ENCODE results near the gene PM20D2.

PM20D2 gene

DNA sequence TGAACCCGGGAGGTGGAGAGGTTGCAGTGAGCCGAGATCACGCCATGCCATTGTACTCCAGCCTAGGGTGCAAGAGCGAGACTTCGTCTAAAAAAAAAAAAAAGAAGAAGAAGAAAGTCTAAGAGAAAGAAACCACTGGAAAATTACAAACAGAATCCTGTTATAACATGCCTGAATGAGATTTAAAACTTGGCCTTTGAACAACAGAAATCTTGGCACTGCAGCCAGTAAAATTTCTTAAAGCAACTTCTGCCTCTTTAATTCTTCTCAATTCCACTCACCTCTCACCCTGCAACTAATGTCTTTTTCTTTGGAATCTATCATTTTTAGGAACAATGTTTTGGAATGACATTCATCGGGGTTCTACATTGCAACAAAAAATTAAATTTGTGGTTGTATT lies 26.3 kb downstream of the PM20D2 start:
- no peak overlapping the region for H3K27ac ChIP-seq (ENCODE audit: low read depth, low read length)
- no peak overlapping the region for H3K9ac ChIP-seq (ENCODE audit: low read length in 5 of 5)
- no peaks in the 10 kb centered on the region for H3K36me3 ChIP-seq (ENCODE audit: control insufficient read depth in 5 of 5, insufficient read depth in 5 of 5, low read length in 5 of 5)
- no peak overlapping the region for H3K4me3 ChIP-seq (ENCODE audit: low read depth in 1 of 5, low read length in 5 of 5)
- no peaks in the 10 kb centered on the region for H3K27me3 ChIP-seq (ENCODE audit: control insufficient read depth in 5 of 5, insufficient read depth in 4 of 5, low read length in 5 of 5)
- peaks cover 0 to 8% (median 0%) of the 10 kb centered on the region in 5 donors for H3K4me1 ChIP-seq (ENCODE audit: control insufficient read depth in 5 of 5, insufficient read depth in 5 of 5, low read length in 5 of 5)
- no peaks in the 10 kb centered on the region for H3K9me3 ChIP-seq (ENCODE audit: control insufficient read depth in 5 of 5, low read length in 5 of 5)

DNA sequence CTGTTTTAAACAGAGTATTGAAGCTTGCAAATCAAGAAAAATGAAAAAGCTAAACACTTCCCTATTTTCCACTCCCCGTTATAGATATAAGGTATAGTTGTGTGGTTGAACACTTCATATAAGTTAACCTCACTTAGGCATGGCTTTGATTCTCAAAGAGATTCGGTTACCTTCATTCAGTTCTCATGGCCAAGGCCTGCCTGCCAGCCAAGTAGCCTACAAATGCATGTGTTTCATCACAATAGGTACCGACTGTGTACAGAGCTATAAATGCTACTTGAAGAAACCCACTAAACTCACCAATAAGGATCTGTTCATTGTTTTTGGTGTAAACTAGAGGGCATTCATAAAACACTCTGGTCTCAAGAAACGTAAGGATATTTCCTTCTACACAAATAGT lies 27.8 kb downstream of the PM20D2 start:
- Histone ChIP-seq H3K27ac (ENCODE audit: low read depth, low read length) (no peak overlapping the region), H3K4me1 (ENCODE audit: control insufficient read depth in 5 of 5, insufficient read depth in 5 of 5, low read length in 5 of 5) (peaks cover 0 to 8% (median 2%) of the 10 kb centered on the region in 5 donors), H3K9me3 (ENCODE audit: control insufficient read depth in 5 of 5, low read length in 5 of 5) (no peaks in the 10 kb centered on the region), H3K36me3 (ENCODE audit: control insufficient read depth in 5 of 5, insufficient read depth in 5 of 5, low read length in 5 of 5) (no peaks in the 10 kb centered on the region), H3K4me3 (ENCODE audit: low read depth in 1 of 5, low read length in 5 of 5) (no peak overlapping the region), H3K27me3 (ENCODE audit: control insufficient read depth in 5 of 5, insufficient read depth in 4 of 5, low read length in 5 of 5) (no peaks in the 10 kb centered on the region), H3K9ac (ENCODE audit: low read length in 5 of 5) (no peak overlapping the region)

DNA sequence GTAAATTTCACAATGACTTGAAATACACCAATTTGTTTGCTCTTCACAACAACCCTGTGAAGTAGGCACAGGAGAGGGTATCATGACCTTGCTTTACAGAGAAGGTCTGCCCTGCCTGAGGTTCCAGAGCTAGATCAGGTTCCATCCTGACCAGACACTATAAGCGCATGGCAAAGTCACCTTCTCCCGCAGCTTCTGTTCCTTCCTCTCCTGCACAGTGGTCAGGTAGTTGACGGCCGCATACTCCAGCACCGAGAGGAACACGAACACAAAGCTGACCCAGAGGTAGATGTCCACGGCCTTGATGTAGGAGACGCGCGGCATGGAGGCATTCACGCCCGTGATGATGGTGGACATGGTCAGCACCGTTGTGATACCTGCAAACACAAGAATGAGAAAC lies 34.3 kb downstream of the PM20D2 start:
- no peak overlapping the region for H3K9ac ChIP-seq (ENCODE audit: low read length in 5 of 5)

DNA sequence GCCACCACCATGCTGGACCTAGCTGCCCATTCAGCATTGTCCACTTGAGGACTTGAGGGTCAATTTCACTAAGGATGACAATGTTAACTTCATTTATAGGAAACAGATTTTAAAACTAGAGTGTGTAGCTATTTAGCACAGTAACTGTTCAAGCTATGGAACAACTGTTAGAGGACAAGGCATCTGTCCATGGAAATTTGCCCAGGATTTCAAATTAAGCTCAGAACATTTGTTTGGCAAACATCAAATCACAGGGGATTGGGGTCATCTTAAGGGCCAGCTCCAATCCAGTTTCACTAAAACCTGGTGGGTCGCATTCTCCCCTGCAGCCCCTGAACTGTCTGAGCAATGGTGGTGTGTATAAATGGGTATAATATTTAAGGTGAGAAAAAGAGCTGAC lies 35.1 kb downstream of the PM20D2 start:
- H3K9ac ChIP-seq (ENCODE audit: low read length in 5 of 5): no peak overlapping the region
- no peaks in the 10 kb centered on the region for H3K9me3 ChIP-seq (ENCODE audit: control insufficient read depth in 5 of 5, low read length in 5 of 5)
- H3K4me3 ChIP-seq (ENCODE audit: low read depth in 1 of 5, low read length in 5 of 5): no peak overlapping the region
- H3K4me1 ChIP-seq (ENCODE audit: control insufficient read depth in 5 of 5, insufficient read depth in 5 of 5, low read length in 5 of 5): peaks cover 2 to 10% (median 7%) of the 10 kb centered on the region in 5 donors
- H3K27ac ChIP-seq (ENCODE audit: low read depth, low read length): no peak overlapping the region
- H3K36me3 ChIP-seq (ENCODE audit: control insufficient read depth in 5 of 5, insufficient read depth in 5 of 5, low read length in 5 of 5): no peaks in the 10 kb centered on the region
- H3K27me3 ChIP-seq (ENCODE audit: control insufficient read depth in 5 of 5, insufficient read depth in 4 of 5, low read length in 5 of 5): no peaks in the 10 kb centered on the region

More for the DNA sequence above, 34.3 kb downstream of the PM20D2 start:
- no peaks in the 10 kb centered on the region for H3K36me3 ChIP-seq (ENCODE audit: control insufficient read depth in 5 of 5, insufficient read depth in 5 of 5, low read length in 5 of 5)
- H3K27ac ChIP-seq (ENCODE audit: low read depth, low read length): no peak overlapping the region
- no peaks in the 10 kb centered on the region for H3K9me3 ChIP-seq (ENCODE audit: control insufficient read depth in 5 of 5, low read length in 5 of 5)
- peaks cover 2 to 10% (median 7%) of the 10 kb centered on the region in 5 donors for H3K4me1 ChIP-seq (ENCODE audit: control insufficient read depth in 5 of 5, insufficient read depth in 5 of 5, low read length in 5 of 5)
- no peaks in the 10 kb centered on the region for H3K27me3 ChIP-seq (ENCODE audit: control insufficient read depth in 5 of 5, insufficient read depth in 4 of 5, low read length in 5 of 5)
- H3K4me3 ChIP-seq (ENCODE audit: low read depth in 1 of 5, low read length in 5 of 5): no peak overlapping the region

DNA sequence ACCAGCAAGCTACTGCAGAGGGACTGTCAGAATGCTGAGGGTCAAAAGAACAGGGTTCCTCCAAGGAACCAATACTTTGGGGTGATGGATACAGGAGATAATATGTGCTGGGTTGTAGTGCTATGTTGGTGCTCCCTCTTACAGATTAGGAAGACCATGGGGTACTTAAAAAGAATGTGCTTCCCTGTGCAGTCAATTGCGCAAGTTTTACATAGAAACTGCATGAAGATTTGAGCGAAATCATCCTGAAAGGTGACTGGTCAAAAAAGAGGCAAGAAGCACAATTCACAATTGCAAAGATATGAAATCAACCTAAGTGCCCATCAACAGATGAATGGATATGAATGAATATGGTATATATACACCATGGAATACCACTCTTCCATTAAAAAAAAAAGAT lies 37.4 kb downstream of the PM20D2 start:
- H3K36me3 ChIP-seq (ENCODE audit: control insufficient read depth in 5 of 5, insufficient read depth in 5 of 5, low read length in 5 of 5): no peaks in the 10 kb centered on the region
- no peak overlapping the region for H3K4me3 ChIP-seq (ENCODE audit: low read depth in 1 of 5, low read length in 5 of 5)
- no peak overlapping the region for H3K27ac ChIP-seq (ENCODE audit: low read depth, low read length)
- H3K27me3 ChIP-seq (ENCODE audit: control insufficient read depth in 5 of 5, insufficient read depth in 4 of 5, low read length in 5 of 5): no peaks in the 10 kb centered on the region
- H3K9ac ChIP-seq (ENCODE audit: low read length in 5 of 5): no peak overlapping the region
- H3K9me3 ChIP-seq (ENCODE audit: control insufficient read depth in 5 of 5, low read length in 5 of 5): no peaks in the 10 kb centered on the region
- H3K4me1 ChIP-seq (ENCODE audit: control insufficient read depth in 5 of 5, insufficient read depth in 5 of 5, low read length in 5 of 5): peaks cover under 1 to 10% (median 7%) of the 10 kb centered on the region in 5 donors

DNA sequence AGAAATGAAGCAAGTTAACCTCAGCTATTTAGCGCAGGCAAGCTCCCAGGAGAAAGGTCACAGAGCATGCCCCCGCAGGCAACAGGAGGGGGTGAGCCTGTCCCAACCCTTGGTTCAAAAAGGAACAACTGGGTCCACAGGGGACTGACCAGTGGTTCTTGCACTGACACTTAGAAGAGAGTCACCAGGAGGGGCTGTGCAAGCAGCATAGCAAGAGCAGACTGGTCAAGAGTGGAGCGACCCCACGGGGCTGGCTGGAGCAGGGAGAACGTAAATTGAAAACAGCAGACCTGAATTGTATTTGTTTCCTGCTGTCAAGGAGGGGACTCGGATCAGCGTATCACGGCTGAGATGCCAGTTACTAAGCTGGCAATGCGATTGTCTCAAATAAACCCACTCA lies 38.5 kb downstream of the PM20D2 start:
- Histone ChIP-seq H3K4me1 (ENCODE audit: control insufficient read depth in 5 of 5, insufficient read depth in 5 of 5, low read length in 5 of 5) (peaks cover 0 to 10% (median 7%) of the 10 kb centered on the region in 5 donors), H3K9ac (ENCODE audit: low read length in 5 of 5) (no peak overlapping the region), H3K27ac (ENCODE audit: low read depth, low read length) (no peak overlapping the region), H3K9me3 (ENCODE audit: control insufficient read depth in 5 of 5, low read length in 5 of 5) (no peaks in the 10 kb centered on the region), H3K4me3 (ENCODE audit: low read depth in 1 of 5, low read length in 5 of 5) (no peak overlapping the region), H3K27me3 (ENCODE audit: control insufficient read depth in 5 of 5, insufficient read depth in 4 of 5, low read length in 5 of 5) (no peaks in the 10 kb centered on the region), H3K36me3 (ENCODE audit: control insufficient read depth in 5 of 5, insufficient read depth in 5 of 5, low read length in 5 of 5) (no peaks in the 10 kb centered on the region)

DNA sequence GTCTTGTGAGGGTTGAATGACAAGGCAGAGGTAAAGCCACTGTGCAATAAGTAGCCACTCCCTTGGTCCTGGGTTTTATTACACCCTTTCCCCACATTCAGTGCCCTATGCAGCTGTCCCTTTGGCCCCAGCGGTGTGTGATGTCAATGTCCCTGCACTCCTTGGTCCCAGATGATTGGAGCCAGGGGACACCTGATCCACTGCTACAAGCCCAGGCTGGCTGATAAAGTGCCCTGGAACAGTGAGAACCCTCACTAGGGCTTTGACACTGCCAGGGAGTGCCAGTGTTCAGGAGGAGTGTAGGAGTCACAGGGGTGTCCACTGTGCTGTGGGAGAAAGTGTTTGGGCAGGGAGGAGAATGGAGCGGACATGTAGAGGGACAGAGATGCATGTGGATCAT lies 40.9 kb downstream of the PM20D2 start:
- peaks cover 0 to 3% (median 0%) of the 10 kb centered on the region in 5 donors for H3K27me3 ChIP-seq (ENCODE audit: control insufficient read depth in 5 of 5, insufficient read depth in 4 of 5, low read length in 5 of 5)
- H3K27ac ChIP-seq (ENCODE audit: low read depth, low read length): no peak overlapping the region
- peaks cover 0 to 4% (median 0%) of the 10 kb centered on the region in 5 donors for H3K4me1 ChIP-seq (ENCODE audit: control insufficient read depth in 5 of 5, insufficient read depth in 5 of 5, low read length in 5 of 5)
- H3K9me3 ChIP-seq (ENCODE audit: control insufficient read depth in 5 of 5, low read length in 5 of 5): no peaks in the 10 kb centered on the region
- no peak overlapping the region for H3K4me3 ChIP-seq (ENCODE audit: low read depth in 1 of 5, low read length in 5 of 5)
- H3K9ac ChIP-seq (ENCODE audit: low read length in 5 of 5): no peak overlapping the region
- no peaks in the 10 kb centered on the region for H3K36me3 ChIP-seq (ENCODE audit: control insufficient read depth in 5 of 5, insufficient read depth in 5 of 5, low read length in 5 of 5)

DNA sequence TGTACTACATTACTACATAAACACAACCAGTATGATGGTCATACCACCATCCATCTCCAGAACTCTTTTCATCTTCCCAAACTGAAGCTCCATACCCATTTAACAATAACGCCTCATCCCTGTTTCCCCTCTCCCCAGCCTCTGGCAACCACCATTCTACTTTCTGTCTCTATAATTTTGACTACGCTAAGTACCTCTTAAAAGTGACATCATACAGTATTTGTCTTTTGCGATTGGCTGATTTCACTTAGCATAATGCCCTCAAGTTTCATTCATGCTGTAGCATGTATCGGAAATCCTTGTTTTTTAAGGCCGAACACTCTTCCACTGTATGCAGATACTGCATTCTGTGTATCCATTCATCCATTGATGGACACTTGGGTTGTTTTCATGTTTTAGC lies 41.6 kb downstream of the PM20D2 start:
- H3K27ac ChIP-seq (ENCODE audit: low read depth, low read length): no peak overlapping the region
- H3K4me3 ChIP-seq (ENCODE audit: low read depth in 1 of 5, low read length in 5 of 5): no peak overlapping the region
- H3K9ac ChIP-seq (ENCODE audit: low read length in 5 of 5): no peak overlapping the region
- peaks cover 0 to 4% (median 0%) of the 10 kb centered on the region in 5 donors for H3K4me1 ChIP-seq (ENCODE audit: control insufficient read depth in 5 of 5, insufficient read depth in 5 of 5, low read length in 5 of 5)
- H3K9me3 ChIP-seq (ENCODE audit: control insufficient read depth in 5 of 5, low read length in 5 of 5): no peaks in the 10 kb centered on the region
- H3K27me3 ChIP-seq (ENCODE audit: control insufficient read depth in 5 of 5, insufficient read depth in 4 of 5, low read length in 5 of 5): peaks cover 0 to 3% (median 0%) of the 10 kb centered on the region in 5 donors
- H3K36me3 ChIP-seq (ENCODE audit: control insufficient read depth in 5 of 5, insufficient read depth in 5 of 5, low read length in 5 of 5): no peaks in the 10 kb centered on the region

DNA sequence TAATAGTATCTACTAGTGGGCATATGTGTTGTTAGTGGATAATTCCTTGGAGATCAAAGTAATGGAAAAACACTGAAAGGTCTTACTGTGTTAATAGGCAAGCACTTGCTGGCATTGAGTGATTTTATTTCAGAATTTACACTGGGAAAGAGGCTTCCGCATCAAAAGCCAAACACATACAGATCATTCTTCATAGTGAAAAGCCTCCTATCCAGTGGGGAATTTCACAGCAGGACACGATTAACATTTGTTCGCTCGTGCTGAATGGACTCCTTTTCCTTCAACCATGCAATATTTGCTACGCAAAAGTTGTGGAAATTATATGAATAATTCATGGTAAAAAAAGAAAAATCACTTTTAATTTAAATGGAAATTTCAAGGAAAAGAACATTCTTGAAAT lies 44.9 kb downstream of the PM20D2 start:
- Histone ChIP-seq H3K4me1 (ENCODE audit: control insufficient read depth in 5 of 5, insufficient read depth in 5 of 5, low read length in 5 of 5) (no peaks in the 10 kb centered on the region), H3K9ac (ENCODE audit: low read length in 5 of 5) (no peak overlapping the region), H3K9me3 (ENCODE audit: control insufficient read depth in 5 of 5, low read length in 5 of 5) (peaks cover 3 to 18% (median 14%) of the 10 kb centered on the region in 5 donors), H3K27me3 (ENCODE audit: control insufficient read depth in 5 of 5, insufficient read depth in 4 of 5, low read length in 5 of 5) (peaks cover 0 to 3% (median 0%) of the 10 kb centered on the region in 5 donors), H3K27ac (ENCODE audit: low read depth, low read length) (no peak overlapping the region), H3K36me3 (ENCODE audit: control insufficient read depth in 5 of 5, insufficient read depth in 5 of 5, low read length in 5 of 5) (no peaks in the 10 kb centered on the region), H3K4me3 (ENCODE audit: low read depth in 1 of 5, low read length in 5 of 5) (no peak overlapping the region)

DNA sequence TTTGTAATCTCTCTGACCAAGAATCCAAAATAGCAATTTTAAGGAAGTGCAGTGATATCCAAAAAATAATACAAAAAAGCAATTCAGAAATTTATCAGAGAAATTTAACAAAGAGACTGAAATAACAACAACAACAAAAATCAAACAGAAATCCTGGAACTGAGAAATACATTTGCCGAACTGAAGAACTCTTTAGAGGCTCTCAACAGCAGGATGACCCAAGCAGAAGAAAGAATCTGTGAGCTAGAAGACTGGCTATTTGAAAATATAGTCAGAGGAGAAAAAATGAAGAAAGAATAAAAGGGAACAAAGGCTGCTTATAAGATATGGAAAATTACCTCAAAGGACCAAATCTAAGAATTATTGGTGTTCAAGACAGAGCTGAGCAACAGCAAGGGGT lies 48.7 kb downstream of the PM20D2 start:
- Histone ChIP-seq H3K27me3 (ENCODE audit: control insufficient read depth in 5 of 5, insufficient read depth in 4 of 5, low read length in 5 of 5) (peaks cover 0 to 3% (median 0%) of the 10 kb centered on the region in 5 donors), H3K9me3 (ENCODE audit: control insufficient read depth in 5 of 5, low read length in 5 of 5) (peaks cover 3 to 19% (median 14%) of the 10 kb centered on the region in 5 donors), H3K27ac (ENCODE audit: low read depth, low read length) (no peak overlapping the region), H3K4me3 (ENCODE audit: low read depth in 1 of 5, low read length in 5 of 5) (no peak overlapping the region), H3K36me3 (ENCODE audit: control insufficient read depth in 5 of 5, insufficient read depth in 5 of 5, low read length in 5 of 5) (no peaks in the 10 kb centered on the region), H3K4me1 (ENCODE audit: control insufficient read depth in 5 of 5, insufficient read depth in 5 of 5, low read length in 5 of 5) (no peaks in the 10 kb centered on the region), H3K9ac (ENCODE audit: low read length in 5 of 5) (no peak overlapping the region)

DNA sequence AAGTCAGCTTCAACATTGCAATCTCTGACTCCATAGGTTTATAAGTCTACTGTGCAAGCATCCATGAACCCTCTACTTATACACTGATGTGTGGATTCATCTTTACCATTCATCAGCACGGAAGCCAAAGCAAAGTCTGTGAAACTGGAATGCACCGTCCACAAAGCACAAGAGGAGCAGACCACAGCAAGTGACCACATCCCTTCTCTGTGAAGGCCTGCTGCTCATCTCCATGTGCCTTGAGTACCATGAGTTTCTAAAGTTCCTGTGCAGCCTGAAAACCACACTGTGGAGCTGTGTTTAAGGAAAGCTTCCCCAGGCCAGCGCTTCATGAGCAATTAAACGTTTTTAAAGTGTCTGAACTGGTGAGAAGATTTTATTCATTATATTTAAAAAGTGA lies 51.3 kb downstream of the PM20D2 start:
- Histone ChIP-seq H3K9me3 (ENCODE audit: control insufficient read depth in 5 of 5, low read length in 5 of 5) (peaks cover 3 to 19% (median 14%) of the 10 kb centered on the region in 5 donors), H3K9ac (ENCODE audit: low read length in 5 of 5) (no peak overlapping the region)

More for the DNA sequence above, 51.3 kb downstream of the PM20D2 start:
- no peak overlapping the region for H3K27ac ChIP-seq (ENCODE audit: low read depth, low read length)
- no peaks in the 10 kb centered on the region for H3K36me3 ChIP-seq (ENCODE audit: control insufficient read depth in 5 of 5, insufficient read depth in 5 of 5, low read length in 5 of 5)
- H3K4me1 ChIP-seq (ENCODE audit: control insufficient read depth in 5 of 5, insufficient read depth in 5 of 5, low read length in 5 of 5): no peaks in the 10 kb centered on the region
- H3K27me3 ChIP-seq (ENCODE audit: control insufficient read depth in 5 of 5, insufficient read depth in 4 of 5, low read length in 5 of 5): no peaks in the 10 kb centered on the region
- no peak overlapping the region for H3K4me3 ChIP-seq (ENCODE audit: low read depth in 1 of 5, low read length in 5 of 5)

Measured in subcutaneous abdominal adipose tissue (tissue), 5 donors.